A549 (cell line): ENCODE measurements around the gene LRP1.

Experiments used
- BHLHE40 ChIP-seq: IDR thresholded peaks from 2 replicates; pipeline ENCODE4 v1.6.1; 2012; ENCODE audit warnings: low read depth, low read length, inconsistent platforms
- CEBPB ChIP-seq, 2 experiments: fragments of >200 bp in 1 of 2; sonication (Bioruptor Twin) in 1 of 2; formaldehyde crosslinking in 1 of 2; IDR thresholded peaks; 2 replicates each; pipeline ENCODE4 v1.6.1; 2012 to 2016
- EHMT2 ChIP-seq: fragments of 200-600 bp; sonication (generic); IDR thresholded peaks from 2 replicates; pipeline ENCODE4 v1.6.1; 2016; ENCODE audit warnings: antibody characterized with exemption, low read depth, mild to moderate bottlenecking, moderate library complexity
- EP300 ChIP-seq, 2 experiments: fragments of >200 bp; sonication (Bioruptor Twin); formaldehyde crosslinking; IDR thresholded peaks; 2 replicates in 1 of 2; 3 replicates in 1 of 2; pipeline ENCODE4 v1.6.1; 2016 to 2017
- KDM1A ChIP-seq: fragments of 200-600 bp; sonication (generic); IDR thresholded peaks from 2 replicates; pipeline ENCODE4 v1.6.1; 2016; ENCODE audit warnings: low read depth, mild to moderate bottlenecking
- MAFK ChIP-seq: fragments of 450-650 bp; IDR thresholded peaks from 2 replicates; pipeline ENCODE4 v1.6.1; 2014; ENCODE audit not compliant: partially characterized antibody
- PHF8 ChIP-seq: fragments of 200-600 bp; sonication (generic); IDR thresholded peaks from 2 replicates; pipeline ENCODE4 v1.6.1; 2016; ENCODE audit warnings: low read depth, mild to moderate bottlenecking, antibody characterized with exemption, moderate library complexity, borderline replicate concordance
- POLR2A ChIP-seq: IDR thresholded peaks from 2 replicates; pipeline ENCODE4 v1.6.1; 2012; ENCODE audit warnings: mild to moderate bottlenecking, low read length
- POLR2AphosphoS2 ChIP-seq: conservative IDR thresholded peaks from 2 replicates; pipeline ENCODE4 v1.6.1; 2012; ENCODE audit warnings: low read length, improper control_type of control experiment, inconsistent platforms
- RFX5 ChIP-seq: fragments of 450-650 bp; IDR thresholded peaks from 2 replicates; pipeline ENCODE4 v1.7.1; 2014; ENCODE audit warnings: antibody characterized with exemption, mild to moderate bottlenecking, moderate library complexity
- SMC3 ChIP-seq: fragments of >200 bp; sonication (Bioruptor Twin); formaldehyde crosslinking; IDR thresholded peaks from 3 replicates; pipeline ENCODE4 v1.6.1; 2018; ENCODE audit warnings: inconsistent platforms
- TF ChIP-seq, protein P1 (sequence below): IDR thresholded peaks from 2 replicates; pipeline ENCODE4 v1.6.1; 2012
- TF ChIP-seq, protein P2 (sequence below): fragments of >200 bp; sonication (Bioruptor Twin); formaldehyde crosslinking; IDR thresholded peaks from 3 replicates; pipeline ENCODE4 v1.5.1; 2016
- TF ChIP-seq, protein P3 (sequence below): fragments of 200-600 bp; sonication (generic); IDR thresholded peaks from 2 replicates; pipeline ENCODE4 v1.6.1; 2016; ENCODE audit warnings: antibody characterized with exemption, mild to moderate bottlenecking, moderate library complexity

- TF ChIP-seq SMC3 (no peak), PHF8 (no peak), EP300 (IDR thresholded peaks at IDR 0.05) (no peak), CEBPB (IDR thresholded peaks at IDR 0.05) (no peak), EHMT2 (no peak), POLR2AphosphoS2 (no peak), BHLHE40 (no peak), POLR2A (no peak), RFX5 (no peak), MAFK (no peak), KDM1A (no peak)
- TF ChIP-seq, protein P1, sequence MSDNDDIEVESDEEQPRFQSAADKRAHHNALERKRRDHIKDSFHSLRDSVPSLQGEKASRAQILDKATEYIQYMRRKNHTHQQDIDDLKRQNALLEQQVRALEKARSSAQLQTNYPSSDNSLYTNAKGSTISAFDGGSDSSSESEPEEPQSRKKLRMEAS = no peak
- TF ChIP-seq, protein P2, sequence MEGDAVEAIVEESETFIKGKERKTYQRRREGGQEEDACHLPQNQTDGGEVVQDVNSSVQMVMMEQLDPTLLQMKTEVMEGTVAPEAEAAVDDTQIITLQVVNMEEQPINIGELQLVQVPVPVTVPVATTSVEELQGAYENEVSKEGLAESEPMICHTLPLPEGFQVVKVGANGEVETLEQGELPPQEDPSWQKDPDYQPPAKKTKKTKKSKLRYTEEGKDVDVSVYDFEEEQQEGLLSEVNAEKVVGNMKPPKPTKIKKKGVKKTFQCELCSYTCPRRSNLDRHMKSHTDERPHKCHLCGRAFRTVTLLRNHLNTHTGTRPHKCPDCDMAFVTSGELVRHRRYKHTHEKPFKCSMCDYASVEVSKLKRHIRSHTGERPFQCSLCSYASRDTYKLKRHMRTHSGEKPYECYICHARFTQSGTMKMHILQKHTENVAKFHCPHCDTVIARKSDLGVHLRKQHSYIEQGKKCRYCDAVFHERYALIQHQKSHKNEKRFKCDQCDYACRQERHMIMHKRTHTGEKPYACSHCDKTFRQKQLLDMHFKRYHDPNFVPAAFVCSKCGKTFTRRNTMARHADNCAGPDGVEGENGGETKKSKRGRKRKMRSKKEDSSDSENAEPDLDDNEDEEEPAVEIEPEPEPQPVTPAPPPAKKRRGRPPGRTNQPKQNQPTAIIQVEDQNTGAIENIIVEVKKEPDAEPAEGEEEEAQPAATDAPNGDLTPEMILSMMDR = no peak
- TF ChIP-seq, protein P3, sequence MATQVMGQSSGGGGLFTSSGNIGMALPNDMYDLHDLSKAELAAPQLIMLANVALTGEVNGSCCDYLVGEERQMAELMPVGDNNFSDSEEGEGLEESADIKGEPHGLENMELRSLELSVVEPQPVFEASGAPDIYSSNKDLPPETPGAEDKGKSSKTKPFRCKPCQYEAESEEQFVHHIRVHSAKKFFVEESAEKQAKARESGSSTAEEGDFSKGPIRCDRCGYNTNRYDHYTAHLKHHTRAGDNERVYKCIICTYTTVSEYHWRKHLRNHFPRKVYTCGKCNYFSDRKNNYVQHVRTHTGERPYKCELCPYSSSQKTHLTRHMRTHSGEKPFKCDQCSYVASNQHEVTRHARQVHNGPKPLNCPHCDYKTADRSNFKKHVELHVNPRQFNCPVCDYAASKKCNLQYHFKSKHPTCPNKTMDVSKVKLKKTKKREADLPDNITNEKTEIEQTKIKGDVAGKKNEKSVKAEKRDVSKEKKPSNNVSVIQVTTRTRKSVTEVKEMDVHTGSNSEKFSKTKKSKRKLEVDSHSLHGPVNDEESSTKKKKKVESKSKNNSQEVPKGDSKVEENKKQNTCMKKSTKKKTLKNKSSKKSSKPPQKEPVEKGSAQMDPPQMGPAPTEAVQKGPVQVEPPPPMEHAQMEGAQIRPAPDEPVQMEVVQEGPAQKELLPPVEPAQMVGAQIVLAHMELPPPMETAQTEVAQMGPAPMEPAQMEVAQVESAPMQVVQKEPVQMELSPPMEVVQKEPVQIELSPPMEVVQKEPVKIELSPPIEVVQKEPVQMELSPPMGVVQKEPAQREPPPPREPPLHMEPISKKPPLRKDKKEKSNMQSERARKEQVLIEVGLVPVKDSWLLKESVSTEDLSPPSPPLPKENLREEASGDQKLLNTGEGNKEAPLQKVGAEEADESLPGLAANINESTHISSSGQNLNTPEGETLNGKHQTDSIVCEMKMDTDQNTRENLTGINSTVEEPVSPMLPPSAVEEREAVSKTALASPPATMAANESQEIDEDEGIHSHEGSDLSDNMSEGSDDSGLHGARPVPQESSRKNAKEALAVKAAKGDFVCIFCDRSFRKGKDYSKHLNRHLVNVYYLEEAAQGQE = no peak
Measured at GRCh38 chr12:57215065-57215464, 86.8 kb downstream of the LRP1 start.
